Raji (cell line): Measurements from ENCODE around the gene UAP1.

Experiments used
- POLR2A ChIP-seq: IDR thresholded peaks from 2 replicates; pipeline ENCODE4 v1.6.1; 2011; ENCODE audit warnings: low read depth, low read length, control low read depth; ENCODE audit not compliant: insufficient read depth

Gene UAP1

GRCh38 chr1:162587761-162588260 is 26.3 kb downstream of the UAP1 start:
- no peak for TF ChIP-seq POLR2A

- no peak for TF ChIP-seq POLR2A
Measured at GRCh38 chr1:162590101-162590500, 28.6 kb downstream of the UAP1 start.

GRCh38 chr1:162590686-162591085 is 29.2 kb downstream of the UAP1 start:
- TF ChIP-seq POLR2A, result no peak

GRCh38 chr1:162596514-162597170 is 35.1 kb downstream of the UAP1 start:
- no peak for TF ChIP-seq POLR2A

- no peak for TF ChIP-seq POLR2A
Measured at GRCh38 chr1:162599451-162599850, 37.9 kb downstream of the UAP1 start.

GRCh38 chr1:162605225-162605927 is 43.9 kb downstream of the UAP1 start:
- TF ChIP-seq POLR2A, result no peak

GRCh38 chr1:162609306-162609705 is 47.8 kb downstream of the UAP1 start:
- no peak for TF ChIP-seq POLR2A

- TF ChIP-seq POLR2A, result no peak
Measured at GRCh38 chr1:162612606-162613400, 51.3 kb downstream of the UAP1 start.

GRCh38 chr1:162616848-162617247 is 55.3 kb downstream of the UAP1 start:
- no peak for TF ChIP-seq POLR2A

- TF ChIP-seq POLR2A, result no peak
Measured at GRCh38 chr1:162617513-162617912, 56.0 kb downstream of the UAP1 start.

GRCh38 chr1:162619076-162619475 is 57.6 kb downstream of the UAP1 start:
- no peak for TF ChIP-seq POLR2A

GRCh38 chr1:162621256-162621655 is 59.7 kb downstream of the UAP1 start:
- no peak for TF ChIP-seq POLR2A

GRCh38 chr1:162625679-162626078 is 64.2 kb downstream of the UAP1 start:
- TF ChIP-seq POLR2A, result no peak

GRCh38 chr1:162626094-162626493 is 64.6 kb downstream of the UAP1 start:
- no peak for TF ChIP-seq POLR2A

- no peak for TF ChIP-seq POLR2A
Measured at GRCh38 chr1:162626761-162627160, 65.2 kb downstream of the UAP1 start.
